GM12892 (cell line): ENCODE measurements around the gene XPO1.

Experiments used
- POLR2A ChIP-seq: IDR thresholded peaks from 2 replicates; pipeline ENCODE4 v1.6.1; 2011; ENCODE audit warnings: low read depth, low read length, control low read depth
- POLR2AphosphoS5 ChIP-seq: IDR thresholded peaks from 2 replicates; pipeline ENCODE4 v1.6.1; 2011; ENCODE audit warnings: low read depth, low read length, control low read depth
- TAF1 ChIP-seq: IDR thresholded peaks from 2 replicates; pipeline ENCODE4 v1.6.1; 2011; ENCODE audit warnings: low read depth, mild to moderate bottlenecking, control low read depth, low read length, borderline replicate concordance

DNA sequence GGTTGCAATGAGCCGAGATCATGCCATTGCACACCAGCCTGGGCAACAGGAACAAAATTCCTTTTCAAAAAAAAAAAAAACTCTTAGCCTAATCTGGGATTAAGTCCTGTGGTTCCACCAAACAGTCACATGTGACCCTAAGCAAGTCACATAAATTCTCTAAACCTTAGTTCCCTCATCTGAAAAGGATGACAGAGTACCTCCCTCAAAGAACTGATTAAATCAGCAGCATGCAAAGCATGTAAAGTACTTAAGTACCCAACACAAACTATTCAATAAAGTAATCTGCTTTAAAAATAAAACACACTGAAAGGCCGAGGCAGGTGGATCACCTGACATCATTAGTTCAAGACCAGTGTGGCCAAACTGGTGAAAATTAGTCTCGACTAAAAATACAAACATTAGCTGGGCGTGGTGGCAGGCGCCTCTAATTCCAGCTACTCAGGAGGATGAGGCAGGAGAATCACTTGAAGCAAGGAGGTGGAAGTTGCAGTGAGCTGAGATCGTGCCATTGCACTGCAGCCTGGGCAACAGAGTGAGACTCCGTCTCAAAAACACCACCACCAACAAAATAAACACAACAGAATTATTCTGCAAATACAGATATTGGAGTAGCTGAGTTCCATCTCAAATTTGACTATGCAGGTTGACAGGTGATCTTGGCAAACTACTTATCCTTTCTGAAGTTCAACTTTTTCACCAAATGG lies 74.2 kb downstream of the XPO1 start:
- TF ChIP-seq POLR2A (no peak), POLR2AphosphoS5 (no peak), TAF1 (no peak)
